Panc1 (cell line): ENCODE measurements around the gene EPHA10. TPM values are rescaled to one million over a fixed set of nuclear protein-coding genes. Genes with fewer than 3 reads are reported as not detected.

Source experiments
- total RNA-seq: library from RNA; stranded (reverse); gene quantifications from one replicate; pipeline ENCODE4 v1.2.1, GENCODE V29; 2021; ENCODE audit not compliant: unreplicated experiment

Gene EPHA10
- total RNA-seq, 1 experiment from 2014 or later, result 2.8 TPM

Other genes with a start within 250 kb of the EPHA10 start
- gene SNIP1, start 210.8 kb downstream of the EPHA10 start, total RNA-seq, result 21.4 TPM
- gene DNALI1, start 208.2 kb downstream of the EPHA10 start, total RNA-seq, result 0.36 TPM
- 73.4 TPM for gene GNL2, start 169.2 kb downstream of the EPHA10 start, total RNA-seq
- gene RSPO1, start 130.2 kb downstream of the EPHA10 start, total RNA-seq, result 0.18 TPM
- gene CDCA8, start 72.6 kb downstream of the EPHA10 start, total RNA-seq, result 56.5 TPM
- gene MANEAL, start 28.7 kb upstream of the EPHA10 start, total RNA-seq, result 29.7 TPM
- gene C1orf122, start 42.7 kb upstream of the EPHA10 start, total RNA-seq, result 77.2 TPM
- 24.0 TPM for gene YRDC, start 43.1 kb upstream of the EPHA10 start, total RNA-seq
- gene MTF1, start 94.5 kb upstream of the EPHA10 start, total RNA-seq, result 26.2 TPM
- gene INPP5B, start 181.9 kb upstream of the EPHA10 start, total RNA-seq, result 17.7 TPM
- 85.8 TPM for gene SF3A3, start 224.9 kb upstream of the EPHA10 start, total RNA-seq
- gene FHL3, start 240.4 kb upstream of the EPHA10 start, total RNA-seq, result 23.4 TPM
- 53.8 TPM for gene UTP11, start 247.6 kb upstream of the EPHA10 start, total RNA-seq